ENCODE results near the gene MTERF2.

- no peak for TF ChIP-seq CTCF (IDR thresholded peaks at IDR 0.05)
- TF ChIP-seq POLR2A (IDR thresholded peaks at IDR 0.05): no peak
Measured at GRCh38 chr12:106973545-106973944, 13.4 kb downstream of the MTERF2 start.

All from thyroid gland (tissue), 4 donors.